Nephron progenitor cell (in vitro differentiated cells): Measurements from ENCODE around the gene DDX53.

Experiments used
- DNase-seq: peaks from one replicate; pipeline ENCODE4 v3.0.0; 2021
- H3K27ac Mint-ChIP-seq: 2 replicates; pipeline ENCODE4 v1.8.0; 2021; ENCODE audit warnings: mild to moderate bottlenecking, moderate library complexity, mixed read lengths
- H3K27me3 Mint-ChIP-seq: 2 replicates; pipeline ENCODE4 v1.8.0; 2021; ENCODE audit warnings: mild to moderate bottlenecking, low read depth, mixed read lengths; ENCODE audit not compliant: poor library complexity
- H3K36me3 Mint-ChIP-seq: 2 replicates; pipeline ENCODE4 v1.8.0; 2021; ENCODE audit warnings: low read depth, mixed read lengths
- H3K4me1 Mint-ChIP-seq: 2 replicates; pipeline ENCODE4 v1.8.0; 2021; ENCODE audit warnings: mixed read lengths
- H3K4me3 Mint-ChIP-seq: 2 replicates; pipeline ENCODE4 v1.8.0; 2021; ENCODE audit warnings: mild to moderate bottlenecking, moderate library complexity, mixed read lengths
- H3K9me3 Mint-ChIP-seq: 2 replicates; pipeline ENCODE4 v1.8.0; 2021; ENCODE audit warnings: mild to moderate bottlenecking, moderate library complexity, mixed read lengths
- TF ChIP-seq, protein P1 (sequence below): fragments of 200-600 bp; sonication (generic); IDR thresholded peaks from 2 replicates; pipeline ENCODE4 v1.5.0; 2021; ENCODE audit warnings: antibody characterized with exemption

DDX53 gene

GRCh38 chrX:22999696-23000223 is at the start of gene DDX53:
Gene DDX53 (plus strand): TSS chrX:22999960. CDS start chrX:23000058, 98 bp downstream.
- DNase-seq, result no peak
- H3K4me1 Mint-ChIP-seq, result no peaks in the 10 kb centered on the region
- H3K27ac Mint-ChIP-seq, result no peak within 1 kb of the TSS
- no peak within 1 kb of the TSS for H3K4me3 Mint-ChIP-seq
- H3K36me3 Mint-ChIP-seq, result no peaks in the 10 kb centered on the region
- peaks cover 4% of the 10 kb centered on the region for H3K27me3 Mint-ChIP-seq
- TF ChIP-seq, protein P1, sequence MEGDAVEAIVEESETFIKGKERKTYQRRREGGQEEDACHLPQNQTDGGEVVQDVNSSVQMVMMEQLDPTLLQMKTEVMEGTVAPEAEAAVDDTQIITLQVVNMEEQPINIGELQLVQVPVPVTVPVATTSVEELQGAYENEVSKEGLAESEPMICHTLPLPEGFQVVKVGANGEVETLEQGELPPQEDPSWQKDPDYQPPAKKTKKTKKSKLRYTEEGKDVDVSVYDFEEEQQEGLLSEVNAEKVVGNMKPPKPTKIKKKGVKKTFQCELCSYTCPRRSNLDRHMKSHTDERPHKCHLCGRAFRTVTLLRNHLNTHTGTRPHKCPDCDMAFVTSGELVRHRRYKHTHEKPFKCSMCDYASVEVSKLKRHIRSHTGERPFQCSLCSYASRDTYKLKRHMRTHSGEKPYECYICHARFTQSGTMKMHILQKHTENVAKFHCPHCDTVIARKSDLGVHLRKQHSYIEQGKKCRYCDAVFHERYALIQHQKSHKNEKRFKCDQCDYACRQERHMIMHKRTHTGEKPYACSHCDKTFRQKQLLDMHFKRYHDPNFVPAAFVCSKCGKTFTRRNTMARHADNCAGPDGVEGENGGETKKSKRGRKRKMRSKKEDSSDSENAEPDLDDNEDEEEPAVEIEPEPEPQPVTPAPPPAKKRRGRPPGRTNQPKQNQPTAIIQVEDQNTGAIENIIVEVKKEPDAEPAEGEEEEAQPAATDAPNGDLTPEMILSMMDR, result no peak
- H3K9me3 Mint-ChIP-seq, result no peaks in the 10 kb centered on the region

DNA sequence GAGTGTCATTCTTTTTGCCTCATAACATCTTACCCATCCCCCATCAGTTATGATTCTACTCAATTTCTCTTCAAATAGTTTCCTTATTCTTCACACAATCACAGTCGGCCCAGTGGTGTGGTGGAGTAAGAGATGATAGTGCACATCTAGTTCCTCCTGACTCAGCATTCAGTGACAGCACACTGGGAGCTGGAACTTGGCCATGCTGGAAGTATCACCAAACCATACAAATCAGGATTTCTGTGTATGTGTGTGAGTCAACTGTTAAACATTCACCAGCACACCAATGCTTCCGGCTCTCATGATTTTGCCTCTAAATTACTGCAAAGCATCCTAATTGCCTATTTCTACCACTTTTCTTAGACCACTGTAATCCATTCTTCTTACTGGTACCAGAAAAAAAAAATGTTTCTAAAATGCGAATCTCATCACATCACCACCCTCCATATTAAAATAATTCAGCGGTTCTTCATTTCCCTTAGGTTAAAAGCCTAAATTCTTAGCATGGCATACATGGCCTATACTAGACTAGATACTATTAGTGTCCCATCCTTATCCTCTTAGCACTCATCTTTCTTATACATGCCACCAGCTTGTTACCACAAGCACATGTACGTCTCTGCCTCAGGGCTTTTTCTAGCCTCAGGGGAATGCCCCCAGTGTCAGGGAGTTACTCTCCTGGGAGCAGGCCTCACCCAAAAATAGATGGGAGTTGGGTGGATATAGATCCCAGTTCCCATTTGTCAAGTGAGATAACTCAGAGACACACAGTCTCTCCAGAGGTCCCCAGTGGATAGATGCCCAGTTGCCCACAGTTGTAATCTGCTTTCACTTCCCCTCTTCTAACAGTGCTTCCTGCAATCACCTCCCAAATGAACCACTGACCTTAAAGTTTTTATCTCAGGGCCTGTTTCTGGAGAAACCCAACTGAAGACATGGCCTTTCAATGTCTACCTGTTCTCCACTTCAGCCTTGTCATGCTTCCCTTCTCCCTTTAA is 49.2 kb upstream of the DDX53 start:
- H3K9me3 Mint-ChIP-seq, result peaks cover 1% of the 10 kb centered on the region
- TF ChIP-seq, protein P1, result no peak
- no peaks in the 10 kb centered on the region for H3K27me3 Mint-ChIP-seq
- H3K4me1 Mint-ChIP-seq, result no peaks in the 10 kb centered on the region
- H3K27ac Mint-ChIP-seq, result no peak overlapping the region
- no peak overlapping the region for H3K4me3 Mint-ChIP-seq
- no peak for DNase-seq
- no peaks in the 10 kb centered on the region for H3K36me3 Mint-ChIP-seq

- Mint-ChIP-seq H3K27ac (no peak overlapping the region), H3K27me3 (no peaks in the 10 kb centered on the region), H3K36me3 (no peaks in the 10 kb centered on the region), H3K4me3 (no peak overlapping the region), H3K4me1 (no peaks in the 10 kb centered on the region), H3K9me3 (peaks cover 8% of the 10 kb centered on the region)
- TF ChIP-seq, protein P1, result no peak
- DNase-seq, result no peak
Observed at GRCh38 chrX:22952010-22952409, 47.8 kb upstream of the DDX53 start.

GRCh38 chrX:22958250-22958649 is 41.5 kb upstream of the DDX53 start:
- Mint-ChIP-seq H3K4me3 (no peak overlapping the region), H3K27me3 (peaks cover 4% of the 10 kb centered on the region), H3K4me1 (no peaks in the 10 kb centered on the region), H3K27ac (no peak overlapping the region), H3K36me3 (no peaks in the 10 kb centered on the region), H3K9me3 (peaks cover 8% of the 10 kb centered on the region)
- no peak for DNase-seq
- TF ChIP-seq, protein P1, result no peak

- H3K36me3 Mint-ChIP-seq, result no peaks in the 10 kb centered on the region
- peaks cover 8% of the 10 kb centered on the region for H3K9me3 Mint-ChIP-seq
- H3K27me3 Mint-ChIP-seq, result peaks cover 4% of the 10 kb centered on the region
Observed at GRCh38 chrX:22959204-22959920, 40.4 kb upstream of the DDX53 start.

More at GRCh38 chrX:22959204-22959920, 40.4 kb upstream of the DDX53 start:
- H3K4me1 Mint-ChIP-seq, result no peaks in the 10 kb centered on the region
- no peak overlapping the region for H3K27ac Mint-ChIP-seq
- DNase-seq, result no peak
- H3K4me3 Mint-ChIP-seq, result no peak overlapping the region
- TF ChIP-seq, protein P1, result no peak
